AG09319 (cell line): ENCODE results near the gene GRIK3.

ENCODE experiments used
- DNase-seq: peaks from one replicate; pipeline ENCODE4 v3.0.0-alpha.2; 2010; ENCODE audit warnings: low read depth; ENCODE audit errors: extremely low read depth
- CTCF ChIP-seq: IDR thresholded peaks from 2 replicates; pipeline ENCODE4 v1.5.1; 2011; ENCODE audit warnings: low read depth, mild to moderate bottlenecking, inconsistent platforms, low read length, moderate library complexity

Gene GRIK3

GRCh38 chr1:36956570-36956969, 77.7 kb downstream of the GRIK3 start:
- no peak for DNase-seq
- TF ChIP-seq CTCF = no peak

- no peak for DNase-seq
- no peak for TF ChIP-seq CTCF
These were observed 79.3 kb downstream of the GRIK3 start for GRCh38 chr1:36955016-36955415.

GRCh38 chr1:36953061-36953460, 81.3 kb downstream of the GRIK3 start:
- no peak for TF ChIP-seq CTCF
- DNase-seq = no peak

GRCh38 chr1:36951761-36952160, 82.6 kb downstream of the GRIK3 start:
- no peak for TF ChIP-seq CTCF

GRCh38 chr1:36951292-36951750, 83.0 kb downstream of the GRIK3 start:
- no peak for TF ChIP-seq CTCF

More at GRCh38 chr1:36951761-36952160, 82.6 kb downstream of the GRIK3 start:
- DNase-seq = no peak

GRCh38 chr1:36950604-36951291, 83.6 kb downstream of the GRIK3 start:
- TF ChIP-seq CTCF = no peak

More at GRCh38 chr1:36951292-36951750, 83.0 kb downstream of the GRIK3 start:
- DNase-seq = no peak

GRCh38 chr1:36948606-36949005, 85.7 kb downstream of the GRIK3 start:
- no peak for DNase-seq
- TF ChIP-seq CTCF = no peak

More at GRCh38 chr1:36950604-36951291, 83.6 kb downstream of the GRIK3 start:
- no peak for DNase-seq
